ENCODE results near the gene CFAP46. TPM values are rescaled to one million over a fixed set of nuclear protein-coding genes. Genes with fewer than 3 reads are reported as not detected.

CFAP46 gene
- total and polyA plus RNA-seq, 10 of the 15 experiments (the other 5 are each of a cell fraction or from before 2014, with no cell fraction given), result 0.01 to 0.18 (median 0.03) TPM; not detected in 7

DNA sequence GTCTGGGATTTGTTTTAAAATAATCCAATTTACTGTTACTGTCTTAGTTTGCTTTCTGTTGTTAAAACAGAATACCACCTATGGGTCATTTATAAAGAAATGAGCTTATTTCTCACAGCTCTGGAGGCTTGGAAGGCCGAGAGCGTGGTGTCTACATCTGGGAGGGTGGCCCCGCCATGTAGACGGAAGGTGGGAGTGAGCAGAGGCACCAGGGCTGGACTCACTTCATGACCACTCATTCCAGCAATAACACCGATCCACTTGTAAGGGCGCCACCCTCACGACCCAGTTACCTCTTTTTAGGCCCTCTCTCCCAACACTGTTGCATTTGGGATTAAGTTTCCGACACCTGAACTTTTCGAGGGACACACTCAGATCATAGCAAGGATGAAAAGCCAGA, 36.2 kb upstream of the CFAP46 start:
- H4K20me1 ChIP-seq (ENCODE audit: control insufficient read depth, insufficient read depth), result no peaks in the 10 kb centered on the region
- ATAC-seq (no peak), DNase-seq (ENCODE audit: low read depth, low spot score) (no peak), FAIRE-seq (no peak)
- no peak for TF ChIP-seq ELK1 (IDR thresholded peaks at IDR 0.05; ENCODE audit: low read depth, low read length)
- TF ChIP-seq, protein P1, sequence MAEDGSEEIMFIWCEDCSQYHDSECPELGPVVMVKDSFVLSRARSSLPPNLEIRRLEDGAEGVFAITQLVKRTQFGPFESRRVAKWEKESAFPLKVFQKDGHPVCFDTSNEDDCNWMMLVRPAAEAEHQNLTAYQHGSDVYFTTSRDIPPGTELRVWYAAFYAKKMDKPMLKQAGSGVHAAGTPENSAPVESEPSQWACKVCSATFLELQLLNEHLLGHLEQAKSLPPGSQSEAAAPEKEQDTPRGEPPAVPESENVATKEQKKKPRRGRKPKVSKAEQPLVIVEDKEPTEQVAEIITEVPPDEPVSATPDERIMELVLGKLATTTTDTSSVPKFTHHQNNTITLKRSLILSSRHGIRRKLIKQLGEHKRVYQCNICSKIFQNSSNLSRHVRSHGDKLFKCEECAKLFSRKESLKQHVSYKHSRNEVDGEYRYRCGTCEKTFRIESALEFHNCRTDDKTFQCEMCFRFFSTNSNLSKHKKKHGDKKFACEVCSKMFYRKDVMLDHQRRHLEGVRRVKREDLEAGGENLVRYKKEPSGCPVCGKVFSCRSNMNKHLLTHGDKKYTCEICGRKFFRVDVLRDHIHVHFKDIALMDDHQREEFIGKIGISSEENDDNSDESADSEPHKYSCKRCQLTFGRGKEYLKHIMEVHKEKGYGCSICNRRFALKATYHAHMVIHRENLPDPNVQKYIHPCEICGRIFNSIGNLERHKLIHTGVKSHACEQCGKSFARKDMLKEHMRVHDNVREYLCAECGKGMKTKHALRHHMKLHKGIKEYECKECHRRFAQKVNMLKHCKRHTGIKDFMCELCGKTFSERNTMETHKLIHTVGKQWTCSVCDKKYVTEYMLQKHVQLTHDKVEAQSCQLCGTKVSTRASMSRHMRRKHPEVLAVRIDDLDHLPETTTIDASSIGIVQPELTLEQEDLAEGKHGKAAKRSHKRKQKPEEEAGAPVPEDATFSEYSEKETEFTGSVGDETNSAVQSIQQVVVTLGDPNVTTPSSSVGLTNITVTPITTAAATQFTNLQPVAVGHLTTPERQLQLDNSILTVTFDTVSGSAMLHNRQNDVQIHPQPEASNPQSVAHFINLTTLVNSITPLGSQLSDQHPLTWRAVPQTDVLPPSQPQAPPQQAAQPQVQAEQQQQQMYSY (CRISPR knock-in tag; IDR thresholded peaks at IDR 0.05), result no peak
- no peak for TF ChIP-seq NFYA (IDR thresholded peaks at IDR 0.05; ENCODE audit: borderline replicate concordance, low read depth, low read length)
- TF ChIP-seq SUZ12 (IDR thresholded peaks at IDR 0.05; ENCODE audit: unreplicated experiment), result no peak
- WGBS (ENCODE audit: insufficient coverage, insufficient replicate concordance, low lambda C conversion rate, missing lambda C conversion rate), result 29% methylated on average over 9 of the region's 9 CpGs
- no peaks in the 10 kb centered on the region for H3K4me1 ChIP-seq (ENCODE audit: control insufficient read depth, insufficient read depth, low read length)
- no peak overlapping the region for H3K9ac ChIP-seq (ENCODE audit: control insufficient read depth, insufficient read depth, low read length)
- POLR2A ChIA-PET, result no interaction called here
- no peaks in the 10 kb centered on the region for H3K27me3 ChIP-seq (replicated peaks in 1 of 2; ENCODE audit: control insufficient read depth in 2 of 2, insufficient read depth in 2 of 2, low read length in 1 of 2)
- CTCF ChIA-PET, result no interaction called here
- in situ Hi-C loops (cut with MboI) (no loop called here), intact Hi-C loops (cut with micrococcal nuclease; ENCODE audit: unreplicated experiment) (no loop called here)
- SMC1A ChIA-PET (ENCODE audit: uncharacterized antibody, unreplicated experiment), result no interaction called here
- no peak overlapping the region for H2AFZ ChIP-seq (ENCODE audit: control insufficient read depth, low read depth, low read length)
- no peaks in the 10 kb centered on the region; the same call in 2 of the 3 replicates for H3K9me3 ChIP-seq (replicated peaks; ENCODE audit: control insufficient read depth, insufficient read depth, low read length)
- H3K4me3 ChIP-seq, result no peak overlapping the region
- no TSS peak for BruUV-seq (replicated peaks)
- no peak overlapping the region for H3K27ac ChIP-seq (ENCODE audit: control insufficient read depth, insufficient read depth)
- RAD21 ChIA-PET (ENCODE audit: unreplicated experiment), result no interaction called here
- no peaks in the 10 kb centered on the region for H3K36me3 ChIP-seq (ENCODE audit: control insufficient read depth in 2 of 2, insufficient read depth in 2 of 2, low read length in 1 of 2)
- H3K4me2 ChIP-seq (ENCODE audit: control insufficient read depth, insufficient read depth), result no peak overlapping the region
- H3K79me2 ChIP-seq (ENCODE audit: control insufficient read depth, insufficient read depth, low read length), result no peaks in the 10 kb centered on the region
